MM.1S (cell line): ENCODE results near the gene AP5B1.

Experiments used
- DNase-seq: peaks from one replicate; pipeline ENCODE4 v3.0.0-alpha.2; 2015
- H2AFZ ChIP-seq: fragments of 300-600 bp; sonication (generic); 2 replicates; pipeline ENCODE4 v1.6.0; 2016; ENCODE audit warnings: antibody characterized with exemption, low read length
- H3F3A ChIP-seq: fragments of 300-600 bp; sonication (generic); 2 replicates; pipeline ENCODE4 v1.6.1; 2016; ENCODE audit warnings: mild to moderate bottlenecking, antibody characterized with exemption, low read length, moderate library complexity, mixed read lengths; ENCODE audit not compliant: insufficient read depth
- H3K27ac ChIP-seq: fragments of 300-600 bp; sonication (generic); 2 replicates; pipeline ENCODE4 v1.5.1; 2016; ENCODE audit warnings: mild to moderate bottlenecking, low read length
- H3K27me3 ChIP-seq: fragments of 300-600 bp; sonication (generic); replicated peaks from 2 replicates; pipeline ENCODE4 v1.6.0; 2016; ENCODE audit warnings: low read length; ENCODE audit not compliant: insufficient read depth
- H3K36me3 ChIP-seq: fragments of 300-600 bp; sonication (generic); replicated peaks from 2 replicates; pipeline ENCODE4 v1.6.1; 2016; ENCODE audit warnings: mild to moderate bottlenecking, low read length, mixed read lengths; ENCODE audit not compliant: insufficient read depth
- H3K4me1 ChIP-seq: fragments of 300-600 bp; sonication (generic); 2 replicates; pipeline ENCODE4 v1.6.1; 2016; ENCODE audit warnings: low read length, mixed read lengths
- H3K4me2 ChIP-seq: fragments of 300-600 bp; sonication (generic); 2 replicates; pipeline ENCODE4 v1.6.0; 2016; ENCODE audit warnings: low read depth, low read length
- H3K4me3 ChIP-seq: fragments of 300-600 bp; sonication (generic); 2 replicates; pipeline ENCODE4 v1.5.1; 2016; ENCODE audit warnings: low read length, mixed read lengths
- H3K79me2 ChIP-seq: fragments of 300-600 bp; sonication (generic); 2 replicates; pipeline ENCODE4 v1.6.1; 2016; ENCODE audit warnings: mixed run types, low read length, mixed read lengths
- H3K9ac ChIP-seq: fragments of 300-600 bp; sonication (generic); 2 replicates; pipeline ENCODE4 v1.6.1; 2016; ENCODE audit warnings: low read length, mixed read lengths
- H3K9me2 ChIP-seq: fragments of 300-600 bp; sonication (generic); replicated peaks from 2 replicates; pipeline ENCODE4 v1.6.1; 2016; ENCODE audit warnings: mild to moderate bottlenecking, low read length, mixed read lengths; ENCODE audit not compliant: insufficient read depth
- H3K9me3 ChIP-seq: fragments of 300-600 bp; sonication (generic); replicated peaks from 2 replicates; pipeline ENCODE4 v1.6.1; 2016; ENCODE audit warnings: mild to moderate bottlenecking, low read length, mixed read lengths; ENCODE audit not compliant: insufficient read depth
- H4K20me1 ChIP-seq: fragments of 300-600 bp; sonication (generic); 2 replicates; pipeline ENCODE4 v1.6.1; 2016; ENCODE audit warnings: mild to moderate bottlenecking, low read length, moderate library complexity, mixed read lengths; ENCODE audit not compliant: insufficient read depth
- EZH2 ChIP-seq: fragments of 300-600 bp; sonication (generic); optimal IDR thresholded peaks from 2 replicates; pipeline ENCODE3; 2017; ENCODE audit warnings: low read depth, mild to moderate bottlenecking, antibody characterized with exemption, low read length, mixed read lengths
- EZH2phosphoT487 ChIP-seq: fragments of 300-600 bp; sonication (generic); IDR thresholded peaks from 2 replicates; pipeline ENCODE4 v1.6.1; 2018; ENCODE audit warnings: antibody characterized with exemption, low read length
- TF ChIP-seq, protein P1 (sequence below): fragments of 300-600 bp; sonication (generic); IDR thresholded peaks from 2 replicates; pipeline ENCODE4 v1.5.1; 2016; ENCODE audit warnings: antibody characterized with exemption, low read length, mixed read lengths

The AP5B1 gene

GRCh38 chr11:65745049-65745448 is 35.7 kb downstream of the AP5B1 start:
- Histone ChIP-seq H3K4me2 (no peak overlapping the region; the same call in 1 of the 2 replicates), H3K4me1 (peaks cover 7% of the 10 kb centered on the region; the same call in 1 of the 2 replicates), H4K20me1 (no peaks in the 10 kb centered on the region), H3K27ac (no peak overlapping the region), H3K27me3 (0 out of 2 replicates have a peak, but pooled peaks cover 6% of the 10 kb centered on the region), H3K9me2 (no peaks in the 10 kb centered on the region), H3K4me3 (no peak overlapping the region), H3F3A (no peaks in the 10 kb centered on the region), H2AFZ (no peak overlapping the region; the same call in 1 of the 2 replicates), H3K9ac (no peak overlapping the region), H3K79me2 (no peaks in the 10 kb centered on the region), H3K36me3 (no peaks in the 10 kb centered on the region), H3K9me3 (no peaks in the 10 kb centered on the region)
- DNase-seq, result no peak
- TF ChIP-seq, protein P1, sequence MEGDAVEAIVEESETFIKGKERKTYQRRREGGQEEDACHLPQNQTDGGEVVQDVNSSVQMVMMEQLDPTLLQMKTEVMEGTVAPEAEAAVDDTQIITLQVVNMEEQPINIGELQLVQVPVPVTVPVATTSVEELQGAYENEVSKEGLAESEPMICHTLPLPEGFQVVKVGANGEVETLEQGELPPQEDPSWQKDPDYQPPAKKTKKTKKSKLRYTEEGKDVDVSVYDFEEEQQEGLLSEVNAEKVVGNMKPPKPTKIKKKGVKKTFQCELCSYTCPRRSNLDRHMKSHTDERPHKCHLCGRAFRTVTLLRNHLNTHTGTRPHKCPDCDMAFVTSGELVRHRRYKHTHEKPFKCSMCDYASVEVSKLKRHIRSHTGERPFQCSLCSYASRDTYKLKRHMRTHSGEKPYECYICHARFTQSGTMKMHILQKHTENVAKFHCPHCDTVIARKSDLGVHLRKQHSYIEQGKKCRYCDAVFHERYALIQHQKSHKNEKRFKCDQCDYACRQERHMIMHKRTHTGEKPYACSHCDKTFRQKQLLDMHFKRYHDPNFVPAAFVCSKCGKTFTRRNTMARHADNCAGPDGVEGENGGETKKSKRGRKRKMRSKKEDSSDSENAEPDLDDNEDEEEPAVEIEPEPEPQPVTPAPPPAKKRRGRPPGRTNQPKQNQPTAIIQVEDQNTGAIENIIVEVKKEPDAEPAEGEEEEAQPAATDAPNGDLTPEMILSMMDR, result no peak
- TF ChIP-seq EZH2, result no peak
- no peak for TF ChIP-seq EZH2phosphoT487

GRCh38 chr11:65744699-65745042 is 36.1 kb downstream of the AP5B1 start:
- Histone ChIP-seq H3K79me2 (no peaks in the 10 kb centered on the region), H3K27ac (no peak overlapping the region), H3K9ac (no peak overlapping the region), H2AFZ (peak overlapping the region; percentile 76), H3K27me3 (0 out of 2 replicates have a peak, but pooled peaks cover 6% of the 10 kb centered on the region), H3F3A (no peaks in the 10 kb centered on the region), H4K20me1 (no peaks in the 10 kb centered on the region), H3K9me3 (no peaks in the 10 kb centered on the region), H3K4me1 (peaks cover 7% of the 10 kb centered on the region; the same call in 1 of the 2 replicates), H3K9me2 (no peaks in the 10 kb centered on the region), H3K4me2 (peak overlapping the region; percentile 48), H3K36me3 (no peaks in the 10 kb centered on the region), H3K4me3 (no peak overlapping the region)
- TF ChIP-seq, protein P1, result no peak
- TF ChIP-seq EZH2 (no peak), EZH2phosphoT487 (no peak)
- no peak for DNase-seq

DNA sequence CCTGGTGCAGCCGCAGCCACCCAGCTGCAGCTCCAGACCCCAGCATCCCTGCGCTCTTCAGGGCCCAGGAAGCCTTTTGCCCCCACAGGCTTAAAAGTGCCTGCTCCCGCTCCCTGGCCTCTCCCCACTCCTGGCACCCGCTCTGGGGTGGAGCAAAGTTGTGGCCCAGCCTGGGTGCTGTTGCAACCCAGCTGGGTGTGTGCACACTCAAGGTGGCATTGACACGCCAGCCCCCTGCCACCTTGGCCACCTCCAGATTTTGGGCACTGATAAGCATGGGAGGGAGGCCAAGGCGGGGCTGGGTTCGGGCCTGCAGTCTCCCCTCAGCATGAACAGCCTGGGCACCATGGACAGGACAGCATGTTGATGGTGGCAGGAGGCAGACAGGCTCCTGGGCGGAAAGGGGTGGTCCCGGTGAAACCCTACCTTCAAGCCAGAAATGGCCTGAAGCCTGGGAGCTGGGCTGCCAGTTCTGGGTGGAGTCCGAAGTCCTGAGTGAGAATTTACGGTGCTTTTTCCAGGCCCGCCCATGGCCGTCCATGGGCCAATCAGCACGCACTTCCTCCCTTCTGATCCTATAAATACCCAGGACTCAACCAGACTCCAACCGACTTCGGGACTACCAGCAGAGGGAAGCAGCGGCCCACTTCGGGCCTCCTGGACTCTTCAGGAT is 36.6 kb downstream of the AP5B1 start:
- H2AFZ ChIP-seq, result peak overlapping the region; percentile 76
- no peaks in the 10 kb centered on the region for H4K20me1 ChIP-seq
- TF ChIP-seq EZH2, result no peak
- TF ChIP-seq EZH2phosphoT487, result no peak
- TF ChIP-seq, protein P1, result peak; percentile 56
- no peaks in the 10 kb centered on the region for H3K36me3 ChIP-seq
- 0 out of 2 replicates have a peak, but pooled peaks cover 6% of the 10 kb centered on the region for H3K27me3 ChIP-seq
- no peaks in the 10 kb centered on the region for H3K9me3 ChIP-seq
- H3K9me2 ChIP-seq, result no peaks in the 10 kb centered on the region
- H3K4me2 ChIP-seq, result peak overlapping the region; percentile 48
- no peak overlapping the region for H3K27ac ChIP-seq
- H3K79me2 ChIP-seq, result no peaks in the 10 kb centered on the region
- H3F3A ChIP-seq, result no peaks in the 10 kb centered on the region
- peak; percentile 62 for DNase-seq
- peaks cover 7% of the 10 kb centered on the region; the same call in 1 of the 2 replicates for H3K4me1 ChIP-seq
- H3K4me3 ChIP-seq, result no peak overlapping the region
- no peak overlapping the region for H3K9ac ChIP-seq
